Neural progenitor cell (in vitro differentiated cells): Measurements from ENCODE around the gene LAX1. TPM values are rescaled to one million over a fixed set of nuclear protein-coding genes. Genes with fewer than 3 reads are reported as not detected.

Source experiments
- DNase-seq: peaks from one replicate; pipeline ENCODE4 v3.0.0-alpha.2; 2016; ENCODE audit warnings: low spot score
- H2AFZ ChIP-seq: fragments of 200-600 bp; sonication (generic); replicated peaks from 2 replicates; pipeline ENCODE4 v1.6.1; 2016; ENCODE audit warnings: antibody characterized with exemption
- H3F3A ChIP-seq: fragments of 200-600 bp; sonication (generic); 2 replicates; pipeline ENCODE4 v1.6.1; 2016; ENCODE audit warnings: antibody characterized with exemption, low read depth
- H3K27ac ChIP-seq: fragments of 200-600 bp; sonication (generic); 2 replicates; pipeline ENCODE4 v1.5.1; 2016; ENCODE audit warnings: mild to moderate bottlenecking
- H3K27me3 ChIP-seq: fragments of 200-600 bp; sonication (generic); 2 replicates; pipeline ENCODE4 v1.6.1; 2016; ENCODE audit warnings: mild to moderate bottlenecking, moderate library complexity
- H3K36me3 ChIP-seq: fragments of 200-600 bp; sonication (generic); 2 replicates; pipeline ENCODE4 v1.5.1; 2016
- H3K4me1 ChIP-seq: fragments of 200-600 bp; sonication (generic); 2 replicates; pipeline ENCODE4 v1.6.1; 2016; ENCODE audit warnings: mixed run types
- H3K4me2 ChIP-seq: fragments of 200-600 bp; sonication (generic); 2 replicates; pipeline ENCODE4 v1.6.1; 2016
- H3K4me3 ChIP-seq: fragments of 200-600 bp; sonication (generic); 2 replicates; pipeline ENCODE4 v1.5.1; 2016
- H3K79me2 ChIP-seq: fragments of 200-600 bp; sonication (generic); 2 replicates; pipeline ENCODE4 v1.6.1; 2016; ENCODE audit warnings: low read depth
- H3K9ac ChIP-seq: fragments of 200-600 bp; sonication (generic); 2 replicates; pipeline ENCODE4 v1.6.1; 2016
- H3K9me3 ChIP-seq: fragments of 200-600 bp; sonication (generic); 2 replicates; pipeline ENCODE4 v1.5.1; 2016; ENCODE audit warnings: low read depth
- H4K20me1 ChIP-seq: fragments of 200-600 bp; sonication (generic); 2 replicates; pipeline ENCODE4 v1.6.1; 2016; ENCODE audit warnings: low read depth
- H3K27ac Mint-ChIP-seq: 3 replicates; pipeline ENCODE4 v1.8.0; 2021; ENCODE audit warnings: mixed read lengths
- H3K27me3 Mint-ChIP-seq: 2 replicates; pipeline ENCODE4 v1.8.0; 2022; ENCODE audit warnings: low read depth, mild to moderate bottlenecking, inconsistent platforms, moderate library complexity, mixed read lengths; ENCODE audit not compliant: insufficient read depth
- H3K36me3 Mint-ChIP-seq: 3 replicates; pipeline ENCODE4 v1.8.0; 2021; ENCODE audit warnings: mixed read lengths
- H3K4me1 Mint-ChIP-seq: 3 replicates; pipeline ENCODE4 v1.8.0; 2021; ENCODE audit warnings: mixed read lengths
- H3K4me3 Mint-ChIP-seq: 3 replicates; pipeline ENCODE4 v1.8.0; 2021; ENCODE audit warnings: mild to moderate bottlenecking, moderate library complexity, mixed read lengths
- H3K9me3 Mint-ChIP-seq: 3 replicates; pipeline ENCODE4 v1.8.0; 2020; ENCODE audit warnings: mixed read lengths
- EZH2 ChIP-seq: fragments of 200-600 bp; sonication (generic); IDR thresholded peaks from 2 replicates; pipeline ENCODE4 v1.6.1; 2017; ENCODE audit warnings: antibody characterized with exemption, mild to moderate bottlenecking, moderate library complexity
- EZH2phosphoT487 ChIP-seq: fragments of 200-600 bp; sonication (generic); IDR thresholded peaks from 2 replicates; pipeline ENCODE4 v1.6.1; 2017; ENCODE audit warnings: antibody characterized with exemption
- total RNA-seq: library from RNA; depleted of rRNA; stranded (reverse); fragments of >200 nt; gene quantifications from 2 replicates; pipeline ENCODE4 v1.2.3, GENCODE V29; 2015; ENCODE audit warnings: low replicate concordance
- TF ChIP-seq, protein P1 (sequence below): fragments of 200-600 bp; sonication (generic); IDR thresholded peaks from 2 replicates; pipeline ENCODE4 v1.5.1; 2017; ENCODE audit warnings: antibody characterized with exemption, mild to moderate bottlenecking

Gene LAX1
- total RNA-seq, 1 donor from 2014 or later = not detected

DNA sequence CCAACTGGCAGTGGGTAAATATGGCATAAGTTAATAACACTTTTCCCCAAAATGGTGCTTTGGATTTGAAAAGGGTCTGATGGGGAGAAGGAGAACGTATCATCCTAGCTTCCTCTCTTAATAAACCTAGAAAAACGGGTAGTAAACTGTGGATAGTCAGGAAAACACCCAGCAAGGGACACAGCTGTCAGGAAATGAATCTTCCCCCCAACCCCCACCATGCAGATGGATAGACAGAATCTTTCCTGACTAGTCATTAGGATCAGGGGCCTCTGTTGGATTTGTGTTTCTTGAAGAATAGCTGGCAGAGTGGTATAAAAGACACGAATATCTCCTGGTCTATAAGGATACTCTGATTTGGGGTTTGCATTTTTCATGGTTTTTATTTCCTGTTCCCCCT, 22.5 kb upstream of the LAX1 start:
- no peaks in the 10 kb centered on the region for H3F3A ChIP-seq
- H3K27me3 ChIP-seq = no peaks in the 10 kb centered on the region
- H3K4me3 Mint-ChIP-seq = no peak overlapping the region
- H3K9me3 ChIP-seq = no peaks in the 10 kb centered on the region
- H3K36me3 ChIP-seq = no peaks in the 10 kb centered on the region
- TF ChIP-seq, protein P1, sequence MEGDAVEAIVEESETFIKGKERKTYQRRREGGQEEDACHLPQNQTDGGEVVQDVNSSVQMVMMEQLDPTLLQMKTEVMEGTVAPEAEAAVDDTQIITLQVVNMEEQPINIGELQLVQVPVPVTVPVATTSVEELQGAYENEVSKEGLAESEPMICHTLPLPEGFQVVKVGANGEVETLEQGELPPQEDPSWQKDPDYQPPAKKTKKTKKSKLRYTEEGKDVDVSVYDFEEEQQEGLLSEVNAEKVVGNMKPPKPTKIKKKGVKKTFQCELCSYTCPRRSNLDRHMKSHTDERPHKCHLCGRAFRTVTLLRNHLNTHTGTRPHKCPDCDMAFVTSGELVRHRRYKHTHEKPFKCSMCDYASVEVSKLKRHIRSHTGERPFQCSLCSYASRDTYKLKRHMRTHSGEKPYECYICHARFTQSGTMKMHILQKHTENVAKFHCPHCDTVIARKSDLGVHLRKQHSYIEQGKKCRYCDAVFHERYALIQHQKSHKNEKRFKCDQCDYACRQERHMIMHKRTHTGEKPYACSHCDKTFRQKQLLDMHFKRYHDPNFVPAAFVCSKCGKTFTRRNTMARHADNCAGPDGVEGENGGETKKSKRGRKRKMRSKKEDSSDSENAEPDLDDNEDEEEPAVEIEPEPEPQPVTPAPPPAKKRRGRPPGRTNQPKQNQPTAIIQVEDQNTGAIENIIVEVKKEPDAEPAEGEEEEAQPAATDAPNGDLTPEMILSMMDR = no peak
- no peak for TF ChIP-seq EZH2phosphoT487
- no peak for TF ChIP-seq EZH2
- peaks cover 7% of the 10 kb centered on the region for H3K4me1 ChIP-seq
- H2AFZ ChIP-seq = no peak overlapping the region
- H3K4me1 Mint-ChIP-seq = peaks cover 4% of the 10 kb centered on the region
- no peak overlapping the region for H3K4me3 ChIP-seq
- H3K36me3 Mint-ChIP-seq = peaks cover 7% of the 10 kb centered on the region
- H3K4me2 ChIP-seq = no peak overlapping the region
- H3K27ac ChIP-seq = no peak overlapping the region
- no peak overlapping the region for H3K27ac Mint-ChIP-seq
- no peak overlapping the region for H3K9ac ChIP-seq
- no peak for DNase-seq
- H4K20me1 ChIP-seq = no peaks in the 10 kb centered on the region
- no peaks in the 10 kb centered on the region for H3K79me2 ChIP-seq
- peaks cover 6% of the 10 kb centered on the region for H3K9me3 Mint-ChIP-seq
- H3K27me3 Mint-ChIP-seq = peaks cover 8% of the 10 kb centered on the region

- H2AFZ ChIP-seq = no peak overlapping the region
- DNase-seq = no peak
- no peaks in the 10 kb centered on the region for H3K36me3 ChIP-seq
- no peak overlapping the region for H3K4me3 ChIP-seq
- no peak overlapping the region for H3K27ac ChIP-seq
- Mint-ChIP-seq H3K27me3 (peaks cover 6% of the 10 kb centered on the region), H3K36me3 (peaks cover 7% of the 10 kb centered on the region), H3K9me3 (peaks cover 6% of the 10 kb centered on the region), H3K27ac (no peak overlapping the region), H3K4me3 (no peak overlapping the region), H3K4me1 (peaks cover 4% of the 10 kb centered on the region)
- no peak overlapping the region for H3K4me2 ChIP-seq
- no peak overlapping the region for H3K9ac ChIP-seq
- H3F3A ChIP-seq = no peaks in the 10 kb centered on the region
- peaks cover 7% of the 10 kb centered on the region for H3K4me1 ChIP-seq
- H3K9me3 ChIP-seq = no peaks in the 10 kb centered on the region
- TF ChIP-seq EZH2phosphoT487 = no peak
- TF ChIP-seq, protein P1 = no peak
- TF ChIP-seq EZH2 = no peak
- H3K27me3 ChIP-seq = no peaks in the 10 kb centered on the region
- no peaks in the 10 kb centered on the region for H4K20me1 ChIP-seq
- no peaks in the 10 kb centered on the region for H3K79me2 ChIP-seq
These were observed 21.9 kb upstream of the LAX1 start for GRCh38 chr1:203743091-203743571.

DNA sequence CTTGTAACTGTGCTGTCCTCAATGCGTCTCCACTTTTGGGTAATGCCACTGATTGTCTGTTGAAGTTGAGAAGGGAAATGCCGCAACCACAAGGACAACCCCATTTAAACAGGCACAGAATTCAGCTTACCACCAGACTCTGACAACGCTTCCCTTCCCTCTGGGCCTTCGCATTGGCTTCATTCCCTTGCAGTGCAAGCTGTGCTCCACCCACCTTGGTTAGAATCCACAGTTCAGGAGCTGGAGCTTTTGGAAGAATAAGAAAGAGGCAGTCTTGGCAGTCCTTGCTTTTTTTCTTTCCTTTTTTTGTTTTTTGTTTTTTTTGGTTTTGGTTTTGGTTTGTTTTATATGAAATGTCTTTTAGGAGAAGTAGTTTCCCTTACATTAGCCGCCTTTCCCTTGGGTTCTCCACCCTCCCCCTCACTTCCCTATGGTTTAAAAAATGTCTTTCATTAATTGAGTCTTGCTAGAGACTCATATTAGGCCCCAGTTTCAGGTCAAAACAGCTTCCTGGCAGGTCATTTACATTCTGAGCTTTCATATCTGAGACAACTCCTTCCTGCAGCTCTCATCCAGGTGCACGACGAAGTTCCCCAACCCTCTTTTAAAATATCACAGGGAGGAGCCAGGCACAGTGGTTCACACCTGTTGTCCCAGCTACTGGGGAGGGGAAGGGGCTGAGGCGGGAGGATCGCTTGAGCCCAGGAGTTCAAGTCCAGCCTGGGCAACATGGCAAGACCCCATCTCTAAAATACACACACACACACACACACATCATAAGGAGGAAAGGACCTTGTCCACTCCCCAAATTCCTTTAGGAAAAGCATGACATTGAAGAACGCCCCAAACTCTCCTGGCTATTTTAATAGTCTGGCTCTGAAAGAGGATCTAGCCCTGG, 20.7 kb upstream of the LAX1 start:
- H3K4me3 Mint-ChIP-seq = no peak overlapping the region
- H3K27me3 Mint-ChIP-seq = peaks cover 7% of the 10 kb centered on the region

More for the DNA sequence above, 20.7 kb upstream of the LAX1 start:
- H3K9me3 Mint-ChIP-seq = peaks cover 6% of the 10 kb centered on the region
- no peaks in the 10 kb centered on the region for H4K20me1 ChIP-seq
- H3K9ac ChIP-seq = no peak overlapping the region
- H2AFZ ChIP-seq = no peak overlapping the region
- H3K4me3 ChIP-seq = no peak overlapping the region
- H3K4me1 Mint-ChIP-seq = peaks cover 4% of the 10 kb centered on the region
- H3K9me3 ChIP-seq = no peaks in the 10 kb centered on the region
- H3K27ac Mint-ChIP-seq = no peak overlapping the region
- no peaks in the 10 kb centered on the region for H3K79me2 ChIP-seq
- no peaks in the 10 kb centered on the region for H3F3A ChIP-seq
- no peak overlapping the region for H3K4me2 ChIP-seq
- H3K27me3 ChIP-seq = no peaks in the 10 kb centered on the region
- no peaks in the 10 kb centered on the region for H3K36me3 ChIP-seq
- H3K36me3 Mint-ChIP-seq = peaks cover 7% of the 10 kb centered on the region
- peaks cover 7% of the 10 kb centered on the region for H3K4me1 ChIP-seq
- TF ChIP-seq EZH2phosphoT487 (no peak), EZH2 (no peak)
- TF ChIP-seq, protein P1 = no peak
- no peak for DNase-seq
- H3K27ac ChIP-seq = no peak overlapping the region
